Mesenchymal stem cell (in vitro differentiated cells and primary cell): ENCODE results near the gene ACSM6.

Experiments
- DNase-seq: peaks from one replicate; pipeline ENCODE4 v3.0.0-alpha.2; 2013
- H2AFZ ChIP-seq: one replicate; pipeline ENCODE4 v1.6.1; 2013; ENCODE audit warnings: low read depth, mild to moderate bottlenecking, control low read depth, inconsistent platforms, low read length, moderate library complexity
- H2AK5ac ChIP-seq: 2 replicates; pipeline ENCODE4 v1.6.1; 2013; ENCODE audit warnings: low read length, moderate library complexity, mild to moderate bottlenecking, inconsistent platforms; ENCODE audit not compliant: severe bottlenecking
- H2BK120ac ChIP-seq: one replicate; pipeline ENCODE4 v1.6.1; 2013; ENCODE audit warnings: low read depth, mild to moderate bottlenecking, inconsistent platforms, low read length, moderate library complexity
- H2BK12ac ChIP-seq, 2 experiments: one replicate each; pipeline ENCODE4 v1.6.1; 2013; ENCODE audit warnings: inconsistent platforms in 2 of 2, low read length in 2 of 2, mild to moderate bottlenecking in 2 of 2, moderate library complexity in 2 of 2, control low read depth in 1 of 2
- H2BK15ac ChIP-seq: one replicate; pipeline ENCODE4 v1.6.1; 2013; ENCODE audit warnings: mild to moderate bottlenecking, low read depth, inconsistent platforms; ENCODE audit not compliant: poor library complexity, severe bottlenecking
- H2BK5ac ChIP-seq: 2 replicates; pipeline ENCODE4 v1.6.1; 2013; ENCODE audit warnings: low read depth, mild to moderate bottlenecking, low read length, control low read depth, inconsistent platforms; ENCODE audit not compliant: poor library complexity, severe bottlenecking
- H3K14ac ChIP-seq, 2 experiments: one replicate each; pipeline ENCODE4 v1.6.1; 2013; ENCODE audit warnings: inconsistent platforms in 2 of 2, low read length in 2 of 2, control low read depth in 1 of 2, mild to moderate bottlenecking in 1 of 2, moderate library complexity in 1 of 2
- H3K18ac ChIP-seq, 2 experiments: one replicate each; pipeline ENCODE4 v1.6.1; 2013; ENCODE audit warnings: inconsistent platforms in 2 of 2, low read length in 2 of 2, control low read depth in 1 of 2, low read depth in 1 of 2, mild to moderate bottlenecking in 1 of 2
- H3K23ac ChIP-seq, 2 experiments: one replicate each; pipeline ENCODE4 v1.6.1; 2013; ENCODE audit warnings: inconsistent platforms in 2 of 2, low read length in 2 of 2, mild to moderate bottlenecking in 2 of 2, moderate library complexity in 2 of 2, control low read depth in 1 of 2
- H3K27ac ChIP-seq: 2 replicates; pipeline ENCODE4 v1.5.1; 2013; ENCODE audit warnings: mild to moderate bottlenecking, moderate library complexity, low read length, control low read depth, inconsistent platforms; ENCODE audit not compliant: poor library complexity, severe bottlenecking
- H3K27me3 ChIP-seq, 2 experiments: 2 replicates each; pipeline versions ENCODE4 v1.6.1 to v1.7.0; 2013; ENCODE audit warnings: low read length in 2 of 2, mild to moderate bottlenecking in 2 of 2, moderate library complexity in 2 of 2, control low read depth in 1 of 2, inconsistent platforms in 1 of 2; ENCODE audit not compliant: control insufficient read depth in 1 of 2, insufficient read depth in 1 of 2
- H3K36me3 ChIP-seq, 2 experiments: 2 replicates each; pipeline versions ENCODE4 v1.6.1 to v1.7.0; 2013; ENCODE audit warnings: low read length in 2 of 2, control low read depth in 1 of 2, inconsistent platforms in 1 of 2, low read depth in 1 of 2, mild to moderate bottlenecking in 1 of 2; ENCODE audit not compliant: insufficient read depth in 2 of 2, control insufficient read depth in 1 of 2
- H3K4ac ChIP-seq, 2 experiments: one replicate each; pipeline ENCODE4 v1.6.1; 2013; ENCODE audit warnings: inconsistent platforms in 2 of 2, low read length in 2 of 2, mild to moderate bottlenecking in 2 of 2, moderate library complexity in 2 of 2, control low read depth in 1 of 2, low read depth in 1 of 2
- H3K4me1 ChIP-seq: 2 replicates; pipeline ENCODE4 v1.6.1; 2013; ENCODE audit warnings: low read depth, low read length, control low read depth; ENCODE audit not compliant: control insufficient read depth, insufficient read depth
- H3K4me2 ChIP-seq: 2 replicates; pipeline ENCODE4 v1.6.1; 2013; ENCODE audit warnings: low read length, mild to moderate bottlenecking, inconsistent platforms; ENCODE audit not compliant: poor library complexity, severe bottlenecking
- H3K4me3 ChIP-seq, 2 experiments: 2 replicates each; pipeline versions ENCODE4 v1.5.1 to v1.7.0; 2013; ENCODE audit warnings: low read length in 2 of 2, mild to moderate bottlenecking in 2 of 2, control low read depth in 1 of 2, low read depth in 1 of 2; ENCODE audit not compliant: insufficient read depth in 1 of 2
- H3K79me1 ChIP-seq: replicated peaks from 2 replicates; pipeline ENCODE4 v1.6.1; 2013; ENCODE audit warnings: mild to moderate bottlenecking, control low read depth, low read length, inconsistent platforms; ENCODE audit not compliant: poor library complexity, severe bottlenecking
- H3K9ac ChIP-seq: 2 replicates; pipeline ENCODE4 v1.7.0; 2013; ENCODE audit warnings: mild to moderate bottlenecking, low read length, moderate library complexity
- H3K9me3 ChIP-seq: 2 replicates; pipeline ENCODE4 v1.7.0; 2013; ENCODE audit warnings: mild to moderate bottlenecking, low read length; ENCODE audit not compliant: control insufficient read depth
- H4K8ac ChIP-seq: one replicate; pipeline ENCODE4 v1.6.1; 2013; ENCODE audit warnings: inconsistent platforms, mild to moderate bottlenecking, low read length, moderate library complexity
- H4K91ac ChIP-seq: one replicate; pipeline ENCODE4 v1.6.1; 2013; ENCODE audit warnings: mild to moderate bottlenecking, low read length, inconsistent platforms
- WGBS: methylation state at CpG from one replicate; pipeline ENCODE4 v1.1.7; 2013; ENCODE audit warnings: mixed read lengths; 5-methylcytosine and 5-hydroxymethylcytosine counted together

Gene ACSM6

DNA sequence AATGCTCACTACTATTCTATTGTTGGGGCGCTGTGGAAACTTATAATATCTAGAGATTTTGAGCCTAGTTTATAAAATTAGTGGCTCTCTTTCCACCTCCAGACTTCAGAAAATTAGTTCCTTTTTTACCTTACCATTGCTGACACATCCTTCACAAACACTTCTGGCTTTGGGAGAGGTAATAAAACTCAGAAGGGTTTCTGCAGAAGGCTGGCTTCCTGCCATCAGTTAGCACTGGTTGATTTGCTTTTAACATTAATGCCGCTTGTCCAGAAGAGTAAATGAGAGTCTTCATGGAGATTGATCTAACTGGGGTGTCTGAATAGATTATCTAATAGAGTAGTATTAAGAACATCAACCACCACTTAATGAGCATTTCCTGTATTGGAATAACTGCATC is 20.3 kb downstream of the ACSM6 start:
- WGBS: no CpG with 5 or more reads among the region's 2 CpGs
- Histone ChIP-seq H3K27me3 (no peaks in the 10 kb centered on the region), H3K36me3 (no peaks in the 10 kb centered on the region), H2AFZ (no peak overlapping the region), H2BK5ac (no peak overlapping the region), H2BK120ac (no peak overlapping the region), H3K9me3 (no peaks in the 10 kb centered on the region), H3K9ac (no peak overlapping the region), H3K14ac (no peak overlapping the region), H3K4me1 (peaks cover 2% of the 10 kb centered on the region), H3K18ac (no peak overlapping the region), H3K4me2 (no peak overlapping the region), H2BK12ac (no peak overlapping the region), H4K8ac (no peak overlapping the region), H3K4me3 (no peak overlapping the region), H3K27ac (peak overlapping the region; percentile 78), H3K4ac (no peak overlapping the region), H4K91ac (no peak overlapping the region), H3K23ac (no peak overlapping the region), H2BK15ac (no peak overlapping the region), H2AK5ac (no peak overlapping the region), H3K79me1 (peaks cover 2% of the 10 kb centered on the region)
- DNase-seq: no peak

DNA sequence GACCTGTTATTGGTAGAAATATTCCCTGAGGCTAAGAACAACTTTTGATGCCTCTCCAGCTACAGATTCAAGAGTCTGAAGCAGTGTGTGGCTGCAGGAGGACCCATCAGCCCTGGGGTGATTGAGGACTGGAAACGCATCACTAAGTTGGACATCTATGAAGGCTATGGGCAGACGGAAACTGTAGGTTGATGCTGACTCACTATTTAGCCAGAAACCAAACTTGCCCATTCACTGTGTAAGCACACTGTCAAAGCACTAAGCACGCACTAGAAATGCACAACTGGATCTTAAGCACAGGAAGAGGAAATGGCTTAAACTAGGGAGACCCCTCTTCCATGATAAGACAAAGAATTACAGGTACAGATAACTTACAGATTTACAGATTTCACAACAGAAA is 20.8 kb downstream of the ACSM6 start:
- Histone ChIP-seq H4K8ac (no peak overlapping the region), H3K18ac (no peak overlapping the region), H3K36me3 (no peaks in the 10 kb centered on the region), H2BK120ac (no peak overlapping the region), H3K27ac (peak overlapping the region; percentile 78), H2AK5ac (no peak overlapping the region), H3K4me3 (no peak overlapping the region), H3K4me2 (no peak overlapping the region), H2BK5ac (no peak overlapping the region), H2BK12ac (no peak overlapping the region), H3K14ac (no peak overlapping the region), H3K4me1 (peaks cover 2% of the 10 kb centered on the region), H3K23ac (no peak overlapping the region), H3K79me1 (peaks cover 2% of the 10 kb centered on the region), H3K9me3 (no peaks in the 10 kb centered on the region), H3K4ac (no peak overlapping the region), H2BK15ac (no peak overlapping the region), H2AFZ (no peak overlapping the region), H4K91ac (no peak overlapping the region), H3K9ac (no peak overlapping the region), H3K27me3 (no peaks in the 10 kb centered on the region)
- peak; percentile 50 for DNase-seq
- WGBS: 22% methylated on average over 3 of the region's 3 CpGs

DNA sequence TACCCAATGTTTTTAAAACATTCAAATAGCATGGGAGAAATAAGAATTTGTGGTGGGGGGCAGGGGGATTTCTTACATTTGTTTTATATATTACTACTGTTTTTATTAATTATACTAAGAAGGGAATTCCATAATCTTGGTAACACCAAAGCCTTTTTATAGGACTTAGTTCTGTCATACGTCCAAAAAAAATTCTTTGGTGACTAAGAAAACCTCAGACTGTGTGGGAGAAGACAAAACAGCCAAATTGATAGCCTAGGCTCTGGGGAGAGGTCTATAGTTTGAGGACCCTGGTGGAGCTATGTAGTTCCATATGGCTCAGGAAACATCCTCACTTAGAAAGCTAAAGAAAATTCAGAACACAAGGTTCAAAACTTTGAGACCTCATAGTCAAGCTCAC is 23.4 kb downstream of the ACSM6 start:
- Histone ChIP-seq H3K9ac (no peak overlapping the region), H2BK5ac (no peak overlapping the region), H3K27ac (no peak overlapping the region), H3K14ac (no peak overlapping the region), H4K91ac (no peak overlapping the region), H3K4me3 (no peak overlapping the region), H2BK120ac (no peak overlapping the region), H2BK12ac (no peak overlapping the region), H3K4ac (no peak overlapping the region), H3K79me1 (peaks cover 2% of the 10 kb centered on the region), H2AK5ac (no peak overlapping the region), H3K9me3 (no peaks in the 10 kb centered on the region), H3K4me1 (peaks cover 4% of the 10 kb centered on the region), H2BK15ac (no peak overlapping the region), H4K8ac (no peak overlapping the region), H3K23ac (no peak overlapping the region), H3K27me3 (no peaks in the 10 kb centered on the region), H3K4me2 (no peak overlapping the region), H3K18ac (no peak overlapping the region), H3K36me3 (no peaks in the 10 kb centered on the region), H2AFZ (no peak overlapping the region)
- DNase-seq: no peak
- 80% methylated on average over 1 of the region's 1 CpG for WGBS

DNA sequence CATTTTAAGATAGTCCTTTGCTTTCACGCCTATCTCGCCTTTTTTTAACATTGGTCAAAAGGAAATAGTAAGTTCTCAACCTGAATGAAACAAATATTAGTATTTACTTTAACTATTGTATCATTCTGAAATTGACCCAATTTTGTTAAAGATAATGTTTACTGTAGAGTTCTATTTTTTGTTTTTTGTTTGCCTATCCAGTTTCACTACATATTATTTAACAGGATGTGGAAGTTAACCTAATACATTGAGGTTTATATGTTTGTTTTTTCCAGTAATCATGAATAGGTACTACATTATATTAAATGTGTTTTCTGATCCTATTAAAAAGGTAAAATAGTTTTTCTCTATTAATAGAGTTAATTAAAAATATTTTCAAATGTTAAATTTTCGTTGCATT is 26.5 kb downstream of the ACSM6 start:
- DNase-seq: no peak
- H3K14ac ChIP-seq: no peak overlapping the region
- H2AK5ac ChIP-seq: no peak overlapping the region
- no peak overlapping the region for H3K9ac ChIP-seq
- no peaks in the 10 kb centered on the region for H3K9me3 ChIP-seq
- H3K18ac ChIP-seq: no peak overlapping the region
- H4K8ac ChIP-seq: no peak overlapping the region
- H2BK5ac ChIP-seq: no peak overlapping the region
- H3K27ac ChIP-seq: no peak overlapping the region
- H2BK15ac ChIP-seq: no peak overlapping the region
- 100% methylated on average over 2 of the region's 3 CpGs for WGBS
- no peak overlapping the region for H3K4ac ChIP-seq
- H3K23ac ChIP-seq: no peak overlapping the region
- no peaks in the 10 kb centered on the region for H3K27me3 ChIP-seq
- no peak overlapping the region for H3K4me3 ChIP-seq
- H4K91ac ChIP-seq: no peak overlapping the region
- no peaks in the 10 kb centered on the region for H3K36me3 ChIP-seq
- H2BK120ac ChIP-seq: no peak overlapping the region
- peaks cover 2% of the 10 kb centered on the region for H3K4me1 ChIP-seq
- no peak overlapping the region for H3K4me2 ChIP-seq
- H3K79me1 ChIP-seq: no peaks in the 10 kb centered on the region
- no peak overlapping the region for H2BK12ac ChIP-seq
- no peak overlapping the region for H2AFZ ChIP-seq
